HG03354 (cell line): ENCODE measurements around the gene KIF21A.

Source experiments
- ATAC-seq: cut with Tn5 transposase; IDR thresholded peaks from one replicate; pipeline ENCODE4 v1.9.1; 2021; ENCODE audit warnings: mild to moderate bottlenecking; ENCODE audit not compliant: unreplicated experiment, poor library complexity, severe bottlenecking

The KIF21A gene

GRCh38 chr12:39352471-39353017, 90.4 kb downstream of the KIF21A start:
- ATAC-seq: no peak

- ATAC-seq: no peak
These were observed 91.8 kb downstream of the KIF21A start for GRCh38 chr12:39351153-39351552.

- no peak for ATAC-seq
These were observed 93.8 kb downstream of the KIF21A start for GRCh38 chr12:39348941-39349626.

- no peak for ATAC-seq
These were observed 94.4 kb downstream of the KIF21A start for GRCh38 chr12:39348523-39348922.

GRCh38 chr12:39344926-39345325, 98.0 kb downstream of the KIF21A start:
- no peak for ATAC-seq

- no peak for ATAC-seq
These were observed 99.3 kb downstream of the KIF21A start for GRCh38 chr12:39343665-39344064.

- ATAC-seq: no peak
These were observed 101.2 kb downstream of the KIF21A start for GRCh38 chr12:39341761-39342160.

GRCh38 chr12:39341179-39341578, 101.7 kb downstream of the KIF21A start:
- ATAC-seq: no peak

- ATAC-seq: no peak
These were observed 110.2 kb downstream of the KIF21A start for GRCh38 chr12:39332661-39333175.

GRCh38 chr12:39331539-39332261, 111.2 kb downstream of the KIF21A start:
- ATAC-seq: no peak

- ATAC-seq: no peak
These were observed 113.0 kb downstream of the KIF21A start for GRCh38 chr12:39329876-39330275.

GRCh38 chr12:39329018-39329417, 113.9 kb downstream of the KIF21A start:
- no peak for ATAC-seq

- ATAC-seq: no peak
These were observed 115.0 kb downstream of the KIF21A start for GRCh38 chr12:39327965-39328364.

GRCh38 chr12:39327510-39327909, 115.4 kb downstream of the KIF21A start:
- no peak for ATAC-seq

- no peak for ATAC-seq
These were observed 123.7 kb downstream of the KIF21A start for GRCh38 chr12:39319180-39319579.

GRCh38 chr12:39314547-39314946, 128.4 kb downstream of the KIF21A start:
- ATAC-seq: no peak

GRCh38 chr12:39309516-39309915, 133.4 kb downstream of the KIF21A start:
- no peak for ATAC-seq

GRCh38 chr12:39301422-39301821, 141.5 kb downstream of the KIF21A start:
- ATAC-seq: no peak

GRCh38 chr12:39300799-39301198, 142.1 kb downstream of the KIF21A start:
- no peak for ATAC-seq

- ATAC-seq: no peak
These were observed 145.0 kb downstream of the KIF21A start for GRCh38 chr12:39297891-39298290.

GRCh38 chr12:39296496-39296895, 146.4 kb downstream of the KIF21A start:
- ATAC-seq: no peak
